GM23338 (cell line): ENCODE data around the gene VPS4A. TPM values are rescaled to one million over a fixed set of nuclear protein-coding genes. Genes with fewer than 3 reads are reported as not detected.

ENCODE experiments used
- ATAC-seq: fragments of 200-7000 bp; cut with Tn5 transposase; 3 replicates; pipeline ENCODE4 v1.9.1; 2020
- DNase-seq: peaks from one replicate; pipeline ENCODE4 v3.0.0-alpha.2; 2015; ENCODE audit warnings: low spot score
- H2AFZ ChIP-seq: fragments of 200-600 bp; sonication (generic); 2 replicates; pipeline ENCODE4 v1.8.0; 2016; ENCODE audit warnings: antibody characterized with exemption, mild to moderate bottlenecking, moderate library complexity
- H3F3A ChIP-seq: fragments of 200-600 bp; sonication (generic); replicated peaks from 2 replicates; pipeline ENCODE4 v1.8.0; 2017; ENCODE audit warnings: antibody characterized with exemption, mixed run types, low read depth
- H3K27ac ChIP-seq: fragments of 200-600 bp; sonication (generic); 2 replicates; pipeline ENCODE4 v1.6.1; 2016; ENCODE audit warnings: low read depth
- H3K27me3 ChIP-seq: fragments of 200-600 bp; sonication (generic); 2 replicates; pipeline ENCODE4 v1.8.0; 2016; ENCODE audit warnings: mild to moderate bottlenecking, mixed run types, moderate library complexity; ENCODE audit not compliant: insufficient read depth
- H3K36me3 ChIP-seq: fragments of 200-600 bp; sonication (generic); 2 replicates; pipeline ENCODE4 v1.8.0; 2016; ENCODE audit warnings: mild to moderate bottlenecking; ENCODE audit not compliant: insufficient read depth
- H3K4me1 ChIP-seq: fragments of 200-600 bp; sonication (generic); 2 replicates; pipeline ENCODE4 v1.8.0; 2016; ENCODE audit warnings: mild to moderate bottlenecking, moderate library complexity; ENCODE audit not compliant: insufficient read depth
- H3K4me2 ChIP-seq: fragments of 200-600 bp; sonication (generic); 2 replicates; pipeline ENCODE4 v1.7.1; 2017; ENCODE audit warnings: mixed run types
- H3K4me3 ChIP-seq: fragments of 200-600 bp; sonication (generic); 2 replicates; pipeline ENCODE4 v1.6.1; 2016; ENCODE audit warnings: mixed run types
- H3K79me2 ChIP-seq: fragments of 200-600 bp; sonication (generic); replicated peaks from 2 replicates; pipeline ENCODE4 v1.8.0; 2017; ENCODE audit warnings: mild to moderate bottlenecking; ENCODE audit not compliant: insufficient read depth
- H3K9me2 ChIP-seq: fragments of 200-600 bp; sonication (generic); 2 replicates; pipeline ENCODE4 v1.8.0; 2017; ENCODE audit not compliant: insufficient read depth
- H4K20me1 ChIP-seq: fragments of 200-600 bp; sonication (generic); replicated peaks from 2 replicates; pipeline ENCODE4 v1.8.0; 2017; ENCODE audit warnings: mild to moderate bottlenecking; ENCODE audit not compliant: insufficient read depth
- H3K27ac Mint-ChIP-seq: 2 replicates; pipeline ENCODE4 v1.8.0; 2020; ENCODE audit warnings: inconsistent platforms, mild to moderate bottlenecking, moderate library complexity, mixed read lengths
- H3K27me3 Mint-ChIP-seq: 3 replicates; pipeline ENCODE4 v1.8.0; 2022; ENCODE audit warnings: low read depth, mild to moderate bottlenecking, moderate library complexity, mixed read lengths, inconsistent platforms; ENCODE audit not compliant: insufficient read depth, poor library complexity
- H3K36me3 Mint-ChIP-seq: 3 replicates; pipeline ENCODE4 v1.8.0; 2021; ENCODE audit warnings: low read depth, mild to moderate bottlenecking, inconsistent platforms, moderate library complexity, mixed read lengths
- H3K4me1 Mint-ChIP-seq: 3 replicates; pipeline ENCODE4 v1.8.0; 2020; ENCODE audit warnings: mild to moderate bottlenecking, inconsistent platforms, mixed read lengths
- H3K4me3 Mint-ChIP-seq: 3 replicates; pipeline ENCODE4 v1.8.0; 2021; ENCODE audit warnings: moderate library complexity, mild to moderate bottlenecking, inconsistent platforms, mixed read lengths
- H3K9me3 Mint-ChIP-seq: 3 replicates; pipeline ENCODE4 v1.8.0; 2020; ENCODE audit warnings: moderate library complexity, mild to moderate bottlenecking, inconsistent platforms, mixed read lengths
- CTCF ChIP-seq, 2 experiments: fragments of 200-600 bp in 1 of 2; sonication (generic) in 1 of 2; conservative IDR thresholded peaks; 2 replicates each; pipeline versions ENCODE4 v1.5.1 to v1.6.1; 2016 to 2017; ENCODE audit warnings: antibody characterized with exemption in 2 of 2, low read depth in 2 of 2, mild to moderate bottlenecking in 2 of 2, moderate library complexity in 1 of 2
- EZH2 ChIP-seq: fragments of 200-600 bp; sonication (generic); IDR thresholded peaks from one replicate; pipeline ENCODE4 v1.8.0; 2017; ENCODE audit warnings: antibody characterized with exemption, mild to moderate bottlenecking, low read depth; ENCODE audit not compliant: unreplicated experiment
- EZH2phosphoT487 ChIP-seq: fragments of 200-600 bp; sonication (generic); IDR thresholded peaks from one replicate; pipeline ENCODE4 v1.8.1; 2018; ENCODE audit warnings: antibody characterized with exemption; ENCODE audit not compliant: unreplicated experiment
- POLR2AphosphoS5 ChIP-seq: IDR thresholded peaks from 2 replicates; pipeline ENCODE4 v1.6.1; 2016; ENCODE audit warnings: antibody characterized with exemption, low read depth
- polyA plus RNA-seq: library from polyadenylated mRNA; unstranded; fragments of >200 nt; fragmentation: Nextera tagmentation; extraction: Ambion mirVana; gene quantifications from 2 replicates; pipeline ENCODE4 v1.2.1, GENCODE V29; 2016
- total RNA-seq: library from RNA; depleted of rRNA; stranded (reverse); fragments of >200 nt; shearing (Covaris generic); gene quantifications from 2 replicates; pipeline ENCODE4 v1.2.3, GENCODE V29; 2014
- TF ChIP-seq, protein P1 (sequence below): fragments of 250-450 bp; sonication (Bioruptor Pico); IDR thresholded peaks from 2 replicates; pipeline ENCODE4 v1.5.0; 2020; ENCODE audit warnings: mild to moderate bottlenecking, moderate library complexity
- TF ChIP-seq, protein P2 (sequence below): IDR thresholded peaks from one replicate; pipeline ENCODE4 v1.6.1; 2018; ENCODE audit warnings: antibody characterized with exemption; ENCODE audit not compliant: unreplicated experiment

Gene VPS4A
- total and polyA plus RNA-seq, 2 experiments from 2014 or later: 29.1 to 32.7 TPM

DNA sequence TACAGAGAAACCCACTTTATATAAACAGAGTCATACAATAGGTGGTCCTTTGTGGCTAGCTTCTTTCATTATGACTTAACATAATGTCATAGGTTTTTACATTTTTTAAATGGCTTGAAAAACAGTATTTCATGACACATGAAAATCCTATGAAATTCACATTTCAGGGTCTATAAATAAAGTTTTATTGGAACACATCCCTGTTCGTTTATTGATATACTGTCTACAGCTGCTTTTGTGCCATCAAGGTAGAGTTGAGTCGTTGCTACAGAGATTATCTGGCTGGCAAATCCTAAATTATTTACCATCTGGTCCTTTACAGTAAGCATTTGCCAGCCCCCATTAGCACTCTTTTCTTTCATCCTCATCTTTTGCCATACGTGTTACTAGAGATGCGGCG lies 2.3 kb downstream of the VPS4A start (continued):
- TF ChIP-seq, protein P1, sequence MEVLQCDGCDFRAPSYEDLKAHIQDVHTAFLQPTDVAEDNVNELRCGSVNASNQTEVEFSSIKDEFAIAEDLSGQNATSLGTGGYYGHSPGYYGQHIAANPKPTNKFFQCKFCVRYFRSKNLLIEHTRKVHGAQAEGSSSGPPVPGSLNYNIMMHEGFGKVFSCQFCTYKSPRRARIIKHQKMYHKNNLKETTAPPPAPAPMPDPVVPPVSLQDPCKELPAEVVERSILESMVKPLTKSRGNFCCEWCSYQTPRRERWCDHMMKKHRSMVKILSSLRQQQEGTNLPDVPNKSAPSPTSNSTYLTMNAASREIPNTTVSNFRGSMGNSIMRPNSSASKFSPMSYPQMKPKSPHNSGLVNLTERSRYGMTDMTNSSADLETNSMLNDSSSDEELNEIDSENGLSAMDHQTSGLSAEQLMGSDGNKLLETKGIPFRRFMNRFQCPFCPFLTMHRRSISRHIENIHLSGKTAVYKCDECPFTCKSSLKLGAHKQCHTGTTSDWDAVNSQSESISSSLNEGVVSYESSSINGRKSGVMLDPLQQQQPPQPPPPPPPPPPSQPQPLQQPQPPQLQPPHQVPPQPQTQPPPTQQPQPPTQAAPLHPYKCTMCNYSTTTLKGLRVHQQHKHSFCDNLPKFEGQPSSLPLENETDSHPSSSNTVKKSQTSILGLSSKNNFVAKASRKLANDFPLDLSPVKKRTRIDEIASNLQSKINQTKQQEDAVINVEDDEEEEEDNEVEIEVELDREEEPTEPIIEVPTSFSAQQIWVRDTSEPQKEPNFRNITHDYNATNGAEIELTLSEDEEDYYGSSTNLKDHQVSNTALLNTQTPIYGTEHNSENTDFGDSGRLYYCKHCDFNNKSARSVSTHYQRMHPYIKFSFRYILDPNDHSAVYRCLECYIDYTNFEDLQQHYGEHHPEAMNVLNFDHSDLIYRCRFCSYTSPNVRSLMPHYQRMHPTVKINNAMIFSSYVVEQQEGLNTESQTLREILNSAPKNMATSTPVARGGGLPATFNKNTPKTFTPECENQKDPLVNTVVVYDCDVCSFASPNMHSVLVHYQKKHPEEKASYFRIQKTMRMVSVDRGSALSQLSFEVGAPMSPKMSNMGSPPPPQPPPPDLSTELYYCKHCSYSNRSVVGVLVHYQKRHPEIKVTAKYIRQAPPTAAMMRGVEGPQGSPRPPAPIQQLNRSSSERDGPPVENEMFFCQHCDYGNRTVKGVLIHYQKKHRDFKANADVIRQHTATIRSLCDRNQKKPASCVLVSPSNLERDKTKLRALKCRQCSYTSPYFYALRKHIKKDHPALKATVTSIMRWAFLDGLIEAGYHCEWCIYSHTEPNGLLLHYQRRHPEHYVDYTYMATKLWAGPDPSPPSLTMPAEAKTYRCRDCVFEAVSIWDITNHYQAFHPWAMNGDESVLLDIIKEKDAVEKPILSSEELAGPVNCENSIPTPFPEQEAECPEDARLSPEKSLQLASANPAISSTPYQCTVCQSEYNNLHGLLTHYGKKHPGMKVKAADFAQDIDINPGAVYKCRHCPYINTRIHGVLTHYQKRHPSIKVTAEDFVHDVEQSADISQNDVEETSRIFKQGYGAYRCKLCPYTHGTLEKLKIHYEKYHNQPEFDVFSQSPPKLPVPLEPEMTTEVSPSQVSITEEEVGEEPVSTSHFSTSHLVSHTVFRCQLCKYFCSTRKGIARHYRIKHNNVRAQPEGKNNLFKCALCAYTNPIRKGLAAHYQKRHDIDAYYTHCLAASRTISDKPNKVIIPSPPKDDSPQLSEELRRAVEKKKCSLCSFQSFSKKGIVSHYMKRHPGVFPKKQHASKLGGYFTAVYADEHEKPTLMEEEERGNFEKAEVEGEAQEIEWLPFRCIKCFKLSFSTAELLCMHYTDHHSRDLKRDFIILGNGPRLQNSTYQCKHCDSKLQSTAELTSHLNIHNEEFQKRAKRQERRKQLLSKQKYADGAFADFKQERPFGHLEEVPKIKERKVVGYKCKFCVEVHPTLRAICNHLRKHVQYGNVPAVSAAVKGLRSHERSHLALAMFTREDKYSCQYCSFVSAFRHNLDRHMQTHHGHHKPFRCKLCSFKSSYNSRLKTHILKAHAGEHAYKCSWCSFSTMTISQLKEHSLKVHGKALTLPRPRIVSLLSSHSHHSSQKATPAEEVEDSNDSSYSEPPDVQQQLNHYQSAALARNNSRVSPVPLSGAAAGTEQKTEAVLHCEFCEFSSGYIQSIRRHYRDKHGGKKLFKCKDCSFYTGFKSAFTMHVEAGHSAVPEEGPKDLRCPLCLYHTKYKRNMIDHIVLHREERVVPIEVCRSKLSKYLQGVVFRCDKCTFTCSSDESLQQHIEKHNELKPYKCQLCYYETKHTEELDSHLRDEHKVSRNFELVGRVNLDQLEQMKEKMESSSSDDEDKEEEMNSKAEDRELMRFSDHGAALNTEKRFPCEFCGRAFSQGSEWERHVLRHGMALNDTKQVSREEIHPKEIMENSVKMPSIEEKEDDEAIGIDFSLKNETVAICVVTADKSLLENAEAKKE (CRISPR knock-in tag): no peak
- no peak for TF ChIP-seq EZH2
- no peak for TF ChIP-seq POLR2AphosphoS5

DNA sequence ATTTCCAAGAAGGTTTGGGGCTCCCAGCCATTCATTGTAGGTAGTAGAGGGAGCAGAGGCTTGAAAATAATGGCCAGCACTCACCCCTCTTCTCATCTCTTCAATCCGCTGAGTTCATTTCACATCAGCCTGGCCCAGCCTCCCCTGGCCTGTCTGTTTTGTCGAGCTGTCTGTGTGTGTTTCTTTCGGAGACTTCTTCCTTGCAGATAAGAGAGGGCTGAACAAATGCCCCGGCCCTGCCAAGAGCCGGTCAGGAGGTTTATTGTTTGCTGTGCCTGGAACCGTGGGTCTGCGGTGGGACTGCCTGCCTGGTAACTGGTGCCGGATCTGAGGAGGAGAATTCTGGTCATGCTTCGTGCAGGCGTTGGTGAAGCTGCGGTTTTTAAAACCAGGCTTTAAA lies 3.4 kb downstream of the VPS4A start:
- no peak overlapping the region for H3K4me3 Mint-ChIP-seq
- TF ChIP-seq EZH2phosphoT487: no peak
- TF ChIP-seq, protein P2, sequence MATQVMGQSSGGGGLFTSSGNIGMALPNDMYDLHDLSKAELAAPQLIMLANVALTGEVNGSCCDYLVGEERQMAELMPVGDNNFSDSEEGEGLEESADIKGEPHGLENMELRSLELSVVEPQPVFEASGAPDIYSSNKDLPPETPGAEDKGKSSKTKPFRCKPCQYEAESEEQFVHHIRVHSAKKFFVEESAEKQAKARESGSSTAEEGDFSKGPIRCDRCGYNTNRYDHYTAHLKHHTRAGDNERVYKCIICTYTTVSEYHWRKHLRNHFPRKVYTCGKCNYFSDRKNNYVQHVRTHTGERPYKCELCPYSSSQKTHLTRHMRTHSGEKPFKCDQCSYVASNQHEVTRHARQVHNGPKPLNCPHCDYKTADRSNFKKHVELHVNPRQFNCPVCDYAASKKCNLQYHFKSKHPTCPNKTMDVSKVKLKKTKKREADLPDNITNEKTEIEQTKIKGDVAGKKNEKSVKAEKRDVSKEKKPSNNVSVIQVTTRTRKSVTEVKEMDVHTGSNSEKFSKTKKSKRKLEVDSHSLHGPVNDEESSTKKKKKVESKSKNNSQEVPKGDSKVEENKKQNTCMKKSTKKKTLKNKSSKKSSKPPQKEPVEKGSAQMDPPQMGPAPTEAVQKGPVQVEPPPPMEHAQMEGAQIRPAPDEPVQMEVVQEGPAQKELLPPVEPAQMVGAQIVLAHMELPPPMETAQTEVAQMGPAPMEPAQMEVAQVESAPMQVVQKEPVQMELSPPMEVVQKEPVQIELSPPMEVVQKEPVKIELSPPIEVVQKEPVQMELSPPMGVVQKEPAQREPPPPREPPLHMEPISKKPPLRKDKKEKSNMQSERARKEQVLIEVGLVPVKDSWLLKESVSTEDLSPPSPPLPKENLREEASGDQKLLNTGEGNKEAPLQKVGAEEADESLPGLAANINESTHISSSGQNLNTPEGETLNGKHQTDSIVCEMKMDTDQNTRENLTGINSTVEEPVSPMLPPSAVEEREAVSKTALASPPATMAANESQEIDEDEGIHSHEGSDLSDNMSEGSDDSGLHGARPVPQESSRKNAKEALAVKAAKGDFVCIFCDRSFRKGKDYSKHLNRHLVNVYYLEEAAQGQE: no peak
- no peak for TF ChIP-seq CTCF (conservative IDR thresholded peaks at IDR 0.05; ENCODE audit: low read depth in 2 of 2)

More for the DNA sequence above, 3.4 kb downstream of the VPS4A start:
- H3K27ac Mint-ChIP-seq: no peak overlapping the region
- H3K36me3 Mint-ChIP-seq: peaks cover 40% of the 10 kb centered on the region
- Histone ChIP-seq H3K79me2 (peaks cover 26% of the 10 kb centered on the region), H3K36me3 (no peaks in the 10 kb centered on the region; the same call in 1 of the 2 replicates), H3K4me2 (no peak overlapping the region), H4K20me1 (peaks cover 18% of the 10 kb centered on the region), H3K27me3 (no peaks in the 10 kb centered on the region), H3K4me3 (no peak overlapping the region), H3K9me2 (no peaks in the 10 kb centered on the region), H3K27ac (no peak overlapping the region), H3K4me1 (0 out of 2 replicates have a peak, but pooled peaks cover 3% of the 10 kb centered on the region), H2AFZ (no peak overlapping the region), H3F3A (peaks cover 6% of the 10 kb centered on the region; the same call in 1 of the 2 replicates)
- peaks cover 5% of the 10 kb centered on the region for H3K4me1 Mint-ChIP-seq
- ATAC-seq (no peak), DNase-seq (no peak)
- H3K9me3 Mint-ChIP-seq: no peaks in the 10 kb centered on the region
- peaks cover 16% of the 10 kb centered on the region for H3K27me3 Mint-ChIP-seq
